Neuron (in vitro differentiated cells): Measurements from ENCODE around the gene EXOC1.

Experiments
- H2AFZ ChIP-seq: one replicate; pipeline ENCODE4 v1.6.1; 2013; ENCODE audit warnings: low read depth, mild to moderate bottlenecking, inconsistent platforms, low read length, moderate library complexity
- H3K27me3 ChIP-seq: one replicate; pipeline ENCODE4 v1.6.1; 2013; ENCODE audit warnings: low read length; ENCODE audit not compliant: insufficient read depth
- H3K36me3 ChIP-seq: one replicate; pipeline ENCODE4 v1.6.1; 2013; ENCODE audit warnings: low read length; ENCODE audit not compliant: insufficient read depth
- H3K4me1 ChIP-seq: one replicate; pipeline ENCODE4 v1.6.1; 2013; ENCODE audit warnings: low read length; ENCODE audit not compliant: insufficient read depth
- H3K4me3 ChIP-seq: 2 replicates; pipeline ENCODE4 v1.5.1; 2013; ENCODE audit warnings: mild to moderate bottlenecking, low read length, moderate library complexity
- H3K9me3 ChIP-seq: one replicate; pipeline ENCODE4 v1.6.1; 2013; ENCODE audit warnings: low read length

EXOC1 gene

GRCh38 chr4:55853484-55854046 lies at the start of gene EXOC1:
Gene EXOC1, plus strand, starts transcription at chr4:55853648. Its CDS starts 4,676 bp downstream, at chr4:55858324.
- Histone ChIP-seq H3K4me3 (peak within 1 kb of the TSS; percentile 78), H3K4me1 (peaks cover 20% of the 10 kb centered on the region), H3K9me3 (no peaks in the 10 kb centered on the region), H2AFZ (peak within 1 kb of the TSS; percentile 94), H3K36me3 (no peaks in the 10 kb centered on the region), H3K27me3 (peaks cover 3% of the 10 kb centered on the region)

GRCh38 chr4:55807556-55807955 lies 45.9 kb upstream of the EXOC1 start:
- Histone ChIP-seq H3K27me3 (no peaks in the 10 kb centered on the region), H2AFZ (no peak overlapping the region), H3K4me1 (peaks cover 6% of the 10 kb centered on the region), H3K36me3 (no peaks in the 10 kb centered on the region), H3K4me3 (no peak overlapping the region), H3K9me3 (no peaks in the 10 kb centered on the region)

- H3K4me1 ChIP-seq, result peaks cover 6% of the 10 kb centered on the region
- H3K4me3 ChIP-seq, result no peak overlapping the region
- no peaks in the 10 kb centered on the region for H3K9me3 ChIP-seq
- no peak overlapping the region for H2AFZ ChIP-seq
- H3K27me3 ChIP-seq, result no peaks in the 10 kb centered on the region
- no peaks in the 10 kb centered on the region for H3K36me3 ChIP-seq
Measured at GRCh38 chr4:55808186-55808585, 45.3 kb upstream of the EXOC1 start.

- Histone ChIP-seq H2AFZ (no peak overlapping the region), H3K36me3 (no peaks in the 10 kb centered on the region), H3K9me3 (no peaks in the 10 kb centered on the region), H3K27me3 (no peaks in the 10 kb centered on the region), H3K4me1 (peaks cover 6% of the 10 kb centered on the region), H3K4me3 (no peak overlapping the region)
Measured at GRCh38 chr4:55808632-55809031, 44.8 kb upstream of the EXOC1 start.

- no peak overlapping the region for H2AFZ ChIP-seq
- no peaks in the 10 kb centered on the region for H3K9me3 ChIP-seq
- H3K27me3 ChIP-seq, result peaks cover 30% of the 10 kb centered on the region
- no peak overlapping the region for H3K4me3 ChIP-seq
- no peaks in the 10 kb centered on the region for H3K36me3 ChIP-seq
- peaks cover 2% of the 10 kb centered on the region for H3K4me1 ChIP-seq
Measured at GRCh38 chr4:55817691-55818090, 35.8 kb upstream of the EXOC1 start.

- no peak within 1 kb of the TSS for H3K4me3 ChIP-seq
- peak within 1 kb of the TSS; percentile 8 for H2AFZ ChIP-seq
- peaks cover 30% of the 10 kb centered on the region for H3K27me3 ChIP-seq
- H3K9me3 ChIP-seq, result no peaks in the 10 kb centered on the region
- peaks cover 2% of the 10 kb centered on the region for H3K4me1 ChIP-seq
- H3K36me3 ChIP-seq, result no peaks in the 10 kb centered on the region
Measured at GRCh38 chr4:55819634-55820033, 33.8 kb upstream of the EXOC1 start, which contains the start of gene EXOC1L. Gene EXOC1L, plus strand, starts transcription at chr4:55819790. Its CDS starts 237 bp downstream, at chr4:55820027.

- no peak overlapping the region for H3K4me3 ChIP-seq
- peaks cover 2% of the 10 kb centered on the region for H3K4me1 ChIP-seq
- no peaks in the 10 kb centered on the region for H3K9me3 ChIP-seq
- H2AFZ ChIP-seq, result no peak overlapping the region
- peaks cover 30% of the 10 kb centered on the region for H3K27me3 ChIP-seq
- no peaks in the 10 kb centered on the region for H3K36me3 ChIP-seq
Measured at GRCh38 chr4:55820279-55820678, 33.2 kb upstream of the EXOC1 start.

- Histone ChIP-seq H3K36me3 (no peaks in the 10 kb centered on the region), H3K9me3 (no peaks in the 10 kb centered on the region), H2AFZ (no peak overlapping the region), H3K4me3 (no peak overlapping the region), H3K4me1 (peaks cover 2% of the 10 kb centered on the region), H3K27me3 (peaks cover 30% of the 10 kb centered on the region)
Measured at GRCh38 chr4:55822329-55822728, 31.1 kb upstream of the EXOC1 start.

GRCh38 chr4:55824865-55825264 lies 28.6 kb upstream of the EXOC1 start:
- Histone ChIP-seq H2AFZ (no peak overlapping the region), H3K27me3 (peaks cover 12% of the 10 kb centered on the region), H3K9me3 (no peaks in the 10 kb centered on the region)

GRCh38 chr4:55826986-55827385 lies 26.5 kb upstream of the EXOC1 start:
- no peaks in the 10 kb centered on the region for H3K36me3 ChIP-seq
- H3K4me1 ChIP-seq, result no peaks in the 10 kb centered on the region
- H3K9me3 ChIP-seq, result no peaks in the 10 kb centered on the region
- no peak overlapping the region for H3K4me3 ChIP-seq
- H3K27me3 ChIP-seq, result no peaks in the 10 kb centered on the region
- H2AFZ ChIP-seq, result no peak overlapping the region

More at GRCh38 chr4:55824865-55825264, 28.6 kb upstream of the EXOC1 start:
- no peak overlapping the region for H3K4me3 ChIP-seq
- H3K4me1 ChIP-seq, result peaks cover under 1% of the 10 kb centered on the region
- no peaks in the 10 kb centered on the region for H3K36me3 ChIP-seq

GRCh38 chr4:55827582-55827981 lies 25.9 kb upstream of the EXOC1 start:
- Histone ChIP-seq H3K36me3 (no peaks in the 10 kb centered on the region), H2AFZ (no peak overlapping the region), H3K4me1 (no peaks in the 10 kb centered on the region), H3K27me3 (no peaks in the 10 kb centered on the region), H3K9me3 (no peaks in the 10 kb centered on the region), H3K4me3 (no peak overlapping the region)

- no peaks in the 10 kb centered on the region for H3K27me3 ChIP-seq
- no peaks in the 10 kb centered on the region for H3K9me3 ChIP-seq
- no peaks in the 10 kb centered on the region for H3K4me1 ChIP-seq
- no peak overlapping the region for H3K4me3 ChIP-seq
- no peak overlapping the region for H2AFZ ChIP-seq
- no peaks in the 10 kb centered on the region for H3K36me3 ChIP-seq
Measured at GRCh38 chr4:55830048-55830447, 23.4 kb upstream of the EXOC1 start.

GRCh38 chr4:55830716-55831115 lies 22.7 kb upstream of the EXOC1 start:
- no peaks in the 10 kb centered on the region for H3K36me3 ChIP-seq
- H2AFZ ChIP-seq, result no peak overlapping the region
- no peaks in the 10 kb centered on the region for H3K27me3 ChIP-seq
- no peaks in the 10 kb centered on the region for H3K4me1 ChIP-seq
- H3K4me3 ChIP-seq, result no peak overlapping the region
- H3K9me3 ChIP-seq, result no peaks in the 10 kb centered on the region
